HCT116 (cell line): Measurements from ENCODE around the gene ADAM15. TPM values are rescaled to one million over a fixed set of nuclear protein-coding genes. Genes with fewer than 3 reads are reported as not detected.

Experiments
- ATAC-seq: fragments of 200-7000 bp; cut with Tn5 transposase; 2 replicates; pipeline ENCODE4 v1.9.1; 2020; ENCODE audit warnings: mild to moderate bottlenecking, moderate library complexity
- BruUV-seq: library from RNA; stranded (reverse); fragments of 400-500 nt; replicated peaks from 2 replicates; lab custom pipeline; 2021; lab: Mats Ljungman, UMichigan
- CTCF ChIA-PET: fragments of 300-600 bp; sonication (Branson Sonifier 250); formaldehyde crosslinking; loops from one replicate; lab custom pipeline; 2021; ENCODE audit warnings: antibody characterized with exemption; lab: Charles Lee
- POLR2A ChIA-PET: fragments of 300-600, 350-600 bp; sonication (Branson Sonifier 250); formaldehyde crosslinking; loops from one replicate; lab custom pipeline; 2021; ENCODE audit warnings: antibody characterized with exemption; lab: Charles Lee
- RAD21 ChIA-PET, 2 experiments: fragments of 300-600 bp; sonication (Branson Sonifier 250); formaldehyde crosslinking; loops; one replicate each; lab custom pipeline; 2023; ENCODE audit warnings: low total read pairs in 2 of 2; ENCODE audit not compliant: uncharacterized antibody in 2 of 2, unreplicated experiment in 2 of 2, low non-redundant PET in 1 of 2; lab: Charles Lee
- DNase-seq: peaks from one replicate; pipeline ENCODE4 v3.0.0-alpha.2; 2010; ENCODE audit warnings: low read depth, low spot score
- H2AFZ ChIP-seq: fragments of 200-600 bp; shearing (Covaris generic), sonication (generic); 2 replicates; pipeline ENCODE4 v1.6.1; 2017; ENCODE audit warnings: low read depth, mixed run types, mixed read lengths, antibody characterized with exemption, low read length; ENCODE audit not compliant: poor library complexity, severe bottlenecking
- H3K27ac ChIP-seq: 2 replicates; pipeline ENCODE4 v1.5.1; 2012; ENCODE audit warnings: low read depth, low read length
- H3K27me3 ChIP-seq: fragments of 200-600 bp; sonication (generic); 2 replicates; pipeline ENCODE4 v1.6.1; 2016; ENCODE audit warnings: mixed run types, low read length, mixed read lengths; ENCODE audit not compliant: insufficient read depth
- H3K36me3 ChIP-seq, 2 experiments: fragments of 200-500 bp in 1 of 2; fragments of 200-600 bp in 1 of 2; sonication (Bioruptor generic) in 1 of 2; sonication (generic) in 1 of 2; 2 replicates each; pipeline versions ENCODE4 v1.5.1 to v1.6.1; 2014 to 2016; ENCODE audit warnings: low read length in 2 of 2, inconsistent platforms in 1 of 2, mixed read lengths in 1 of 2, mixed run types in 1 of 2; ENCODE audit not compliant: insufficient read depth in 2 of 2, control insufficient read depth in 1 of 2
- H3K4me1 ChIP-seq, 2 experiments: fragments of 200-600 bp in 1 of 2; sonication (generic) in 1 of 2; 2 replicates each; pipeline versions ENCODE4 v1.5.1 to v1.6.1; 2012 to 2017; ENCODE audit warnings: low read length in 2 of 2, inconsistent platforms in 1 of 2, mild to moderate bottlenecking in 1 of 2, mixed read lengths in 1 of 2, mixed run types in 1 of 2, moderate library complexity in 1 of 2; ENCODE audit not compliant: insufficient read depth in 2 of 2, control insufficient read depth in 1 of 2
- H3K4me2 ChIP-seq: fragments of 200-600 bp; sonication (generic); 2 replicates; pipeline ENCODE4 v1.6.1; 2017; ENCODE audit warnings: mixed run types, low read length, mixed read lengths
- H3K4me3 ChIP-seq, 2 experiments: fragments of 200-600 bp in 1 of 2; sonication (generic) in 1 of 2; replicated peaks in 1 of 2; 2 replicates each; pipeline ENCODE4 v1.5.1; 2011 to 2016; ENCODE audit warnings: low read length in 2 of 2, control low read depth in 1 of 2, low read depth in 1 of 2, mild to moderate bottlenecking in 1 of 2, mixed read lengths in 1 of 2, mixed run types in 1 of 2
- H3K79me2 ChIP-seq: fragments of 200-600 bp; sonication (generic); 2 replicates; pipeline ENCODE4 v1.6.1; 2017; ENCODE audit warnings: mild to moderate bottlenecking, mixed run types, low read length, moderate library complexity, mixed read lengths; ENCODE audit not compliant: insufficient read depth
- H3K9ac ChIP-seq: fragments of 200-600 bp; sonication (generic); 2 replicates; pipeline ENCODE4 v1.6.1; 2016; ENCODE audit warnings: low read length, mixed read lengths
- H3K9me2 ChIP-seq: fragments of 200-600 bp; sonication (generic), shearing (Covaris generic); 2 replicates; pipeline ENCODE4 v1.6.1; 2017; ENCODE audit warnings: mixed run types, mild to moderate bottlenecking, moderate library complexity; ENCODE audit not compliant: insufficient read depth
- H3K9me3 ChIP-seq, 2 experiments: fragments of 200-500 bp in 1 of 2; fragments of 200-600 bp in 1 of 2; sonication (Bioruptor generic) in 1 of 2; sonication (generic) in 1 of 2; 2 replicates each; pipeline ENCODE4 v1.6.1; 2014 to 2017; ENCODE audit warnings: low read length in 2 of 2, mixed read lengths in 2 of 2, inconsistent platforms in 1 of 2, low read depth in 1 of 2, mild to moderate bottlenecking in 1 of 2, mixed run types in 1 of 2, moderate library complexity in 1 of 2; ENCODE audit not compliant: control insufficient read depth in 1 of 2, insufficient read depth in 1 of 2
- H4K20me1 ChIP-seq: fragments of 200-600 bp; sonication (generic), shearing (Covaris generic); 2 replicates; pipeline ENCODE4 v1.6.1; 2017; ENCODE audit warnings: mixed run types, mild to moderate bottlenecking, moderate library complexity; ENCODE audit not compliant: insufficient read depth
- EGR1 ChIP-seq: IDR thresholded peaks from 2 replicates; pipeline ENCODE4 v1.6.1; 2012; ENCODE audit warnings: low read depth
- FOSL1 ChIP-seq: IDR thresholded peaks from 2 replicates; pipeline ENCODE4 v1.6.1; 2012; ENCODE audit warnings: low read depth
- JUND ChIP-seq: IDR thresholded peaks from 2 replicates; pipeline ENCODE4 v1.6.1; 2012
- SIN3A ChIP-seq: IDR thresholded peaks from 2 replicates; pipeline ENCODE4 v1.6.1; 2012; ENCODE audit warnings: low read depth
- intact Hi-C: fragments of 100-400 bp; cut with micrococcal nuclease; formaldehyde crosslinking; loops from 2 replicates; pipeline ENCODE4 v1.10.0; 2022
- total RNA-seq: library from RNA; stranded (reverse); gene quantifications from one replicate; pipeline ENCODE4 v1.2.1, GENCODE V29; 2021; ENCODE audit not compliant: unreplicated experiment
- TF ChIP-seq, protein P1 (sequence below): IDR thresholded peaks from 2 replicates; pipeline ENCODE4 v1.6.1; 2012

ADAM15 gene
- total RNA-seq, 1 experiment from 2014 or later: 149 TPM

DNA sequence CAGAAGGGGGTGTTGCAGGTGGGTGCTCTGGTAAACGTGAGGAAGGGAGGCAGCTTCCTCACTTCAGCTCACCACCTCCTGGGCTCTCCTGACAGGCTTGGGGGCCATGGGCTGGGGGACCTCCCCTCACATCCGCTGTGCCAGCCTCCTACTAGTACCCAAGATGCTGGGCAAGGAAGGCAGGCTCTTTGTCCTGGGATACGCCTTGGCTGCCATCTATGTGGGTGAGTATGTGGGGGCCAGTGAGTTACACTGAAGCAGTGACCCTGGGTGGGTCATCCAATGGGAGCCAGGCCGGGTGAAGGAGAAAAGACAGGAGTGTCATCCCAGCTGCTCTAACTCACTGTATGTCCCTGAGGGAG lies 11.8 kb upstream of the ADAM15 start:
- POLR2A ChIA-PET: interaction anchor here (1.2 kb wide), 1 partner anchor 56 kb away, joined by 3 read pairs; the partner anchor contains the start of gene FLAD1

DNA sequence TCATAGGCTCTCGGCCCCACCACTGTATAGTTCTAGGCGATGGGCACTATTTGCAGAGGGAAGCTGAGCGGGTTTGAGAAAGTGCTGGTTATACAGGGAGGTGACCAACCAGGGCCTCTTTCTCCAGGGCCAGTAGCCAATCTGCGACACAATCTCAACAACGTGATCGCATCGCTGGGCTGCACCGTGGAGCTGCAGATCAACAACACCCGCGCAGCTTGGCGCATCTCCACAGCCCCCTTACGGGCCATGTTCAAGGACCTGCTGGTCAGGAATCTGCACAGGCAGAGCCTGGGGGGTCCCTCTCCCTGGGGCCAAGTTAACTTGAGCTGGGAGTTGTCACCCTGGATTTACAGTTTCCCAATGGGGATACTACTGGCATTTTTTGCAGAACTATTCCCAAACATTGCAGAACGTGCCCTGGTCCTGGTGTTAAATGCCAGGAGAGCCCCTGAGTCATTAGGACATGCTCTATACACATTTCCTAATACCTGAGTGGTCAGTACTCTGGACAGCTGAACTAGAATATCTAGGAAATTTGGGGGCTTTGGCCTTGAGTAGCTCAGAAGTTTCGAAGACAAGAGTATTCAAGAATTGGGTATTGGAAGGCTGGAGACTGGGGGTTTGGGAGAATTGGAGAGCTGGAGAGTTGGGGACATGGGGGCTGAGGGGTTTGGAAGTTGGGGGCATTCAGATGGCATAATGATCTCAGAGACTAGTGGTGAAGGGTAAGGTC lies 10.6 kb upstream of the ADAM15 start:
- Histone ChIP-seq H3K36me3 (no peaks in the 10 kb centered on the region), H3K9me2 (no peaks in the 10 kb centered on the region), H3K27ac (no peak overlapping the region), H2AFZ (no peak overlapping the region), H3K27me3 (no peaks in the 10 kb centered on the region), H4K20me1 (no peaks in the 10 kb centered on the region), H3K9ac (no peak overlapping the region), H3K4me1 (peaks cover 8 to 24% of the 10 kb centered on the region in 2 experiments), H3K4me2 (no peak overlapping the region), H3K79me2 (no peaks in the 10 kb centered on the region), H3K9me3 (no peaks in the 10 kb centered on the region), H3K4me3 (no peak overlapping the region)
- DNase-seq: no peak
- no TSS peak for BruUV-seq
- no peak for TF ChIP-seq JUND
- ChIA-PET POLR2A (no interaction called here), CTCF (no interaction called here), RAD21 (no interaction called here)
- no peak for ATAC-seq
- intact Hi-C loops: no loop called here

More for the DNA sequence above, 11.8 kb upstream of the ADAM15 start:
- ChIA-PET CTCF (interaction anchor here (1.7 kb wide), 1 partner anchor 9 kb away, joined by 6 read pairs; no protein-coding TSS in a partner anchor), RAD21 (no interaction called here)
- intact Hi-C loops: no loop called here
- no peak overlapping the region for H3K9ac ChIP-seq
- no peaks in the 10 kb centered on the region for H3K36me3 ChIP-seq
- no peaks in the 10 kb centered on the region for H3K9me2 ChIP-seq
- H3K4me3 ChIP-seq: no peak overlapping the region
- no peaks in the 10 kb centered on the region for H3K79me2 ChIP-seq
- H3K9me3 ChIP-seq: no peaks in the 10 kb centered on the region
- H4K20me1 ChIP-seq: no peaks in the 10 kb centered on the region
- no TSS peak for BruUV-seq
- no peak overlapping the region for H2AFZ ChIP-seq
- no peak for DNase-seq
- no peaks in the 10 kb centered on the region for H3K27me3 ChIP-seq
- no peak overlapping the region for H3K27ac ChIP-seq
- H3K4me1 ChIP-seq: peaks cover 0 to 12% of the 10 kb centered on the region in 2 experiments; a peak in 2 of 4 replicates
- ATAC-seq: no peak
- H3K4me2 ChIP-seq: no peak overlapping the region
- TF ChIP-seq, protein P1, sequence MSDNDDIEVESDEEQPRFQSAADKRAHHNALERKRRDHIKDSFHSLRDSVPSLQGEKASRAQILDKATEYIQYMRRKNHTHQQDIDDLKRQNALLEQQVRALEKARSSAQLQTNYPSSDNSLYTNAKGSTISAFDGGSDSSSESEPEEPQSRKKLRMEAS: no peak
- TF ChIP-seq SIN3A (no peak), FOSL1 (no peak), EGR1 (no peak)
- TF ChIP-seq, all 23 proteins: peak for 0
